Left renal pelvis (tissue), 4 donors: ENCODE measurements around the gene NABP1. TPM values are rescaled to one million over a fixed set of nuclear protein-coding genes. Genes with fewer than 3 reads are reported as not detected.
A peak's percentile ranks its signal among the peaks of the same experiment; 100 is the strongest.

Source experiments
- DNase-seq, 4 donors: peaks; one replicate each; pipeline ENCODE4 v3.0.0-alpha.2; 2013; ENCODE audit warnings: low read depth in 4 of 4, low spot score in 3 of 4
- polyA plus RNA-seq, 4 donors: library from polyadenylated mRNA; unstranded; fragments of 120-200 nt; gene quantifications; one replicate each; pipeline ENCODE4 v1.2.1, GENCODE V29; 2013; ENCODE audit not compliant: insufficient read length in 4 of 4

The NABP1 gene
- polyA plus RNA-seq, 4 donors = 6.5 to 43.7 (median 29.5) TPM

GRCh38 chr2:191646163-191646902, 31.6 kb upstream of the NABP1 start:
- no peak for DNase-seq

- no peak for DNase-seq
These were observed 28.4 kb upstream of the NABP1 start for GRCh38 chr2:191649519-191649918.

GRCh38 chr2:191650896-191651773, 26.8 kb upstream of the NABP1 start:
- no peak for DNase-seq

- no peak for DNase-seq
These were observed 24.1 kb upstream of the NABP1 start for GRCh38 chr2:191653667-191654391.

GRCh38 chr2:191656391-191656790, 21.5 kb upstream of the NABP1 start:
- no peak for DNase-seq

GRCh38 chr2:191656792-191657191, 21.1 kb upstream of the NABP1 start:
- DNase-seq = no peak

GRCh38 chr2:191657977-191658376, 20.0 kb upstream of the NABP1 start:
- DNase-seq = no peak

- no peak for DNase-seq
These were observed 18.7 kb upstream of the NABP1 start for GRCh38 chr2:191659198-191659597.

GRCh38 chr2:191660575-191660974, 17.4 kb upstream of the NABP1 start:
- no peak for DNase-seq

GRCh38 chr2:191661097-191661924, 16.6 kb upstream of the NABP1 start:
- DNase-seq = no peak

GRCh38 chr2:191664823-191665677, 12.9 kb upstream of the NABP1 start:
- no peak for DNase-seq

- no peak for DNase-seq
These were observed 11.7 kb upstream of the NABP1 start for GRCh38 chr2:191666226-191666625.

GRCh38 chr2:191666732-191667131, 11.2 kb upstream of the NABP1 start:
- no peak for DNase-seq

- no peak for DNase-seq
These were observed 7.9 kb upstream of the NABP1 start for GRCh38 chr2:191670076-191670475.

- no peak for DNase-seq
These were observed 7.1 kb upstream of the NABP1 start for GRCh38 chr2:191670787-191671186.

- no peak for DNase-seq
These were observed 1.9 kb upstream of the NABP1 start for GRCh38 chr2:191675807-191676721.

- DNase-seq = peak in 2 of 4 donors; percentile 45 to 55
These were observed 918 bp upstream of the NABP1 start for GRCh38 chr2:191676790-191677645.
